Measurements from ENCODE around the gene CRTC3. TPM values are rescaled to one million over a fixed set of nuclear protein-coding genes. Genes with fewer than 3 reads are reported as not detected.
A peak's percentile ranks its signal among the peaks of the same experiment; 100 is the strongest.

Gene CRTC3
- total and polyA plus RNA-seq, 2 experiments from 2014 or later = 15.7 to 17.6 TPM

DNA sequence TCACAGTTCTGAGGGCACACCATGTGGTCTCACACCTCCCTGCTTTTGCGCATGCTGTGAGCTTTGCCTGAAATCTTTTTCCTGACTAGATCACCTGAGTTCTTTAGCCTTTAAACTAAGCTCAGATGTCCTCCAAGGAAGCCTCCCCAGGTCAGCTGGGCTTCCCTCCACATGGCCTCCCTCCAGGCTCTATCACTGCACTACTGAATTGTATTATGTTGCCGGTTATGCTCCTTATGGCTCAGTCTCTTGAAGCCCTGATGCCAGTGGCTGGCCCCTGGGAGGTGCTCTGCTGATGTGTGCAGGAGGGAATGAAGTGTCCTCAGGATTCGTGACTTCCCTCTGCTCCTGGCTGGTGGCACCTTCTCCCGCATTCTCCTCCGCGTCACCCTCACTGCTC is 94.1 kb downstream of the CRTC3 start:
- Histone ChIP-seq H3K9me2 (replicated peaks; ENCODE audit: insufficient read depth) (no peaks in the 10 kb centered on the region), H3K79me2 (no peaks in the 10 kb centered on the region), H3K27ac (no peak overlapping the region), H2AFZ (no peak overlapping the region), H3K4me1 (ENCODE audit: insufficient read depth) (no peaks in the 10 kb centered on the region), H3K4me3 (no peak overlapping the region), H3K27me3 (no peaks in the 10 kb centered on the region), H3K4me2 (no peak overlapping the region), H3K9me3 (ENCODE audit: low read depth) (no peaks in the 10 kb centered on the region), H3K36me3 (replicated peaks; ENCODE audit: insufficient read depth, low read depth) (no peaks in the 10 kb centered on the region), H4K20me1 (ENCODE audit: insufficient read depth, poor library complexity, severe bottlenecking) (no peaks in the 10 kb centered on the region)
- no peak for TF ChIP-seq EZH2 (IDR thresholded peaks at IDR 0.05; ENCODE audit: borderline replicate concordance)
- TF ChIP-seq EZH2phosphoT487 (IDR thresholded peaks at IDR 0.05; ENCODE audit: low read depth, severe bottlenecking, unreplicated experiment) = no peak
- TF ChIP-seq, protein P1, sequence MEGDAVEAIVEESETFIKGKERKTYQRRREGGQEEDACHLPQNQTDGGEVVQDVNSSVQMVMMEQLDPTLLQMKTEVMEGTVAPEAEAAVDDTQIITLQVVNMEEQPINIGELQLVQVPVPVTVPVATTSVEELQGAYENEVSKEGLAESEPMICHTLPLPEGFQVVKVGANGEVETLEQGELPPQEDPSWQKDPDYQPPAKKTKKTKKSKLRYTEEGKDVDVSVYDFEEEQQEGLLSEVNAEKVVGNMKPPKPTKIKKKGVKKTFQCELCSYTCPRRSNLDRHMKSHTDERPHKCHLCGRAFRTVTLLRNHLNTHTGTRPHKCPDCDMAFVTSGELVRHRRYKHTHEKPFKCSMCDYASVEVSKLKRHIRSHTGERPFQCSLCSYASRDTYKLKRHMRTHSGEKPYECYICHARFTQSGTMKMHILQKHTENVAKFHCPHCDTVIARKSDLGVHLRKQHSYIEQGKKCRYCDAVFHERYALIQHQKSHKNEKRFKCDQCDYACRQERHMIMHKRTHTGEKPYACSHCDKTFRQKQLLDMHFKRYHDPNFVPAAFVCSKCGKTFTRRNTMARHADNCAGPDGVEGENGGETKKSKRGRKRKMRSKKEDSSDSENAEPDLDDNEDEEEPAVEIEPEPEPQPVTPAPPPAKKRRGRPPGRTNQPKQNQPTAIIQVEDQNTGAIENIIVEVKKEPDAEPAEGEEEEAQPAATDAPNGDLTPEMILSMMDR (IDR thresholded peaks at IDR 0.05; ENCODE audit: poor library complexity) = no peak
- WGBS (ENCODE audit: low lambda C conversion rate, missing lambda C conversion rate) = 90% methylated on average over 6 of the region's 6 CpGs
- DNase-seq (ENCODE audit: low spot score) = no peak

DNA sequence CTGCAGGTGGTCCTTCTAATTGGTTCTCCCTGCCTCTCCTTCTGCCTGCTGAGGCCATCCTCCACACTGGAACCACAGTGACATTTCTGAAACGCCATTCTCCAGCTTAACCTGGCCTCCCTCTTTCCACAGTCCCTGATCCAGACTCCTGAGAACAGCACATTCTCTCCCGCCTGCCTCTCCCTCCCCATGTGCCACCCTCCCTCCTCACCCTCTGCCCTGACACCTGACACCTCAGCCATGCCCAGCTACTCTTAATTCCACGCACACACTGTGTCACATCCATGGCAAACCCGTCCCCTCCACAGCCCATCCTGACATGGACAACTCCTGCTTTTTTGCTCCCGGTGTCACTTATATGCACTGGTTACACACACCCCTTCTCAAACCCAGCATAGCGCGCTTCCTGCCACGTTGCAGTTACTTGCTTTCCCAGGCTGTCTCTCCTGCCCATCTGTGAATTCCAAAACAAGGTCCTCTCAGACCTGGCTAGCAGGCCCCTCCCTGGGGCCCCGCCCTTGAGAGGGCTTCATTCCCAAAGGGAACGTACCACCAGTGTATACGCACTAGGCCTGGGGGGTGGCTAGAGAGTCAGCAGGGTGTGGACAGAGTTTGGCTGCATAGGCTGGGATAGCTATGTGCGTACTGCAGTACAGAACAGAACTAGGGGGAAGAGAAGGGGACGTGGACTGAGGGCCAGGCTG is 94.7 kb downstream of the CRTC3 start:
- H2AFZ ChIP-seq = no peak overlapping the region
- H3K9me3 ChIP-seq (ENCODE audit: low read depth) = no peaks in the 10 kb centered on the region
- TF ChIP-seq EZH2 (IDR thresholded peaks at IDR 0.05; ENCODE audit: borderline replicate concordance) (no peak), EZH2phosphoT487 (IDR thresholded peaks at IDR 0.05; ENCODE audit: low read depth, severe bottlenecking, unreplicated experiment) (no peak)
- TF ChIP-seq, protein P1 (IDR thresholded peaks at IDR 0.05; ENCODE audit: poor library complexity) = no peak
- H4K20me1 ChIP-seq (ENCODE audit: insufficient read depth, poor library complexity, severe bottlenecking) = no peaks in the 10 kb centered on the region
- no peak for DNase-seq (ENCODE audit: low spot score)
- no peaks in the 10 kb centered on the region for H3K36me3 ChIP-seq (replicated peaks; ENCODE audit: insufficient read depth, low read depth)
- H3K27ac ChIP-seq = peak overlapping the region; percentile 23
- WGBS (ENCODE audit: low lambda C conversion rate, missing lambda C conversion rate) = 87% methylated on average over 13 of the region's 13 CpGs
- no peaks in the 10 kb centered on the region for H3K4me1 ChIP-seq (ENCODE audit: insufficient read depth)
- H3K9me2 ChIP-seq (replicated peaks; ENCODE audit: insufficient read depth) = no peaks in the 10 kb centered on the region
- no peaks in the 10 kb centered on the region for H3K79me2 ChIP-seq
- H3K4me3 ChIP-seq = no peak overlapping the region
- no peaks in the 10 kb centered on the region for H3K27me3 ChIP-seq
- H3K4me2 ChIP-seq = no peak overlapping the region

DNA sequence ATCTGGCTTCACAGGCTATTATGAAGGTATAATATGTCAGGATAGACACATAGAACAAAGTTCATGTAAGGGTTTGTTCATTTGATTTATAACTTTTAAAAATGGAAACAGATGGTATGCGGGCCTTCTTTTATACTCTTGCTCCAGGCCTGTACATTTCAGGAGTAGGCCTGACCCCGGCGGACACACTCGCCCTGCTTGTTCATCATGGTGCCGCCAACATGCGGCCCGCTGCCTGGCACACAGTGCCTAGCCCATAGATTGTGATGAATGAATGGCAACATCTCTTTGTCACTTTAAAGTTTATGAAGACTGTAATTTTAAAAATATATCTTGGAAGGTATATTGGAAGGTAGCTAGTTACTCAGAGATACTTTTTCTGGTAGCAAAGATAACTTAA is 95.3 kb downstream of the CRTC3 start:
- no peaks in the 10 kb centered on the region for H3K9me2 ChIP-seq (replicated peaks; ENCODE audit: insufficient read depth)
- no peak overlapping the region for H3K27ac ChIP-seq
- TF ChIP-seq, protein P1 (IDR thresholded peaks at IDR 0.05; ENCODE audit: poor library complexity) = no peak
- no peaks in the 10 kb centered on the region for H3K27me3 ChIP-seq
- H3K79me2 ChIP-seq = no peaks in the 10 kb centered on the region
- H2AFZ ChIP-seq = no peak overlapping the region
- no peak for DNase-seq (ENCODE audit: low spot score)
- no peaks in the 10 kb centered on the region for H3K4me1 ChIP-seq (ENCODE audit: insufficient read depth)
- no peaks in the 10 kb centered on the region for H4K20me1 ChIP-seq (ENCODE audit: insufficient read depth, poor library complexity, severe bottlenecking)
- H3K4me3 ChIP-seq = no peak overlapping the region
- no peaks in the 10 kb centered on the region for H3K9me3 ChIP-seq (ENCODE audit: low read depth)
- WGBS (ENCODE audit: low lambda C conversion rate, missing lambda C conversion rate) = 95% methylated on average over 7 of the region's 7 CpGs
- H3K4me2 ChIP-seq = no peak overlapping the region
- H3K36me3 ChIP-seq (replicated peaks; ENCODE audit: insufficient read depth, low read depth) = no peaks in the 10 kb centered on the region
